ENCODE results near the gene DIAPH2. TPM values are rescaled to one million over a fixed set of nuclear protein-coding genes. Genes with fewer than 3 reads are reported as not detected.

DIAPH2 gene
- total and polyA plus RNA-seq, 2 donors (not counting 1 experiment from before 2014, with no cell fraction given) = 4.2 to 32.4 TPM

DNA sequence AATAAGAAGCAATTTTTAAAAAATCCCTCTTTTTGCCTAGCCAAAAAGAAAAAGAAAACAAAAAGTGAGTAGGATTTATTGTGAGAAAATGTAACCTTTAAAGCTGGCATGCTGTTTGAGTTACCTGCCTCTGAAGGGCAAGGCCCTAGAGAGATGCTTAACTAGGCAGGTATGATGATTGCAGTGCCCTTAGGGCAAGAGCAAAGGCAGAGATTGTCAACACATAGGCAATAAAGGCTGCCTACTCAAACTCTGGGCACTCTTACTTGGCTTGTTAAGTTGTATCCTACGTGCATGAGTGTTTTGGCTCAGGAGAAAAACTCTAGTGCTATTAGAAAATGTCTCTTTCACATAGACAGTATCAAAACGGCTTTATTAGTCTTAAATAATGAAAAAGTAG is 505.0 kb downstream of the DIAPH2 start:
- Histone ChIP-seq H4K20me1 (ENCODE audit: control insufficient read depth, insufficient read depth, low read length, poor library complexity, severe bottlenecking) (no peaks in the 10 kb centered on the region), H3K4me3 (ENCODE audit: control extremely low read depth in 1 of 5, extremely low read depth in 1 of 5, insufficient read depth in 1 of 5, low read depth in 2 of 5, low read length in 4 of 5) (no peak overlapping the region), H3K4me2 (replicated peaks; ENCODE audit: low read depth, low read length, poor library complexity, severe bottlenecking) (no peak overlapping the region), H3K9ac (ENCODE audit: low read length) (no peak overlapping the region), H3K27me3 (replicated peaks in 1 of 4; ENCODE audit: control extremely low read depth in 1 of 4, control insufficient read depth in 3 of 4, insufficient read depth in 4 of 4, low read length in 3 of 4) (no peaks in the 10 kb centered on the region), H3K4me1 (ENCODE audit: control insufficient read depth in 2 of 2, insufficient read depth in 2 of 2, low read length in 2 of 2) (no peaks in the 10 kb centered on the region), H3K36me3 (replicated peaks in 1 of 2; ENCODE audit: control extremely low read depth in 1 of 2, control insufficient read depth in 1 of 2, extremely low read depth in 1 of 2, insufficient read depth in 2 of 2, low read length in 1 of 2) (no peaks in the 10 kb centered on the region), H3K9me3 (ENCODE audit: control extremely low read depth in 1 of 3, control insufficient read depth in 2 of 3, insufficient read depth in 1 of 3, low read length in 2 of 3) (no peaks in the 10 kb centered on the region), H2AFZ (ENCODE audit: insufficient read depth, low read depth, low read length, poor library complexity, severe bottlenecking) (no peak overlapping the region), H3K27ac (ENCODE audit: low read length in 2 of 2) (no peak overlapping the region), H3K79me2 (ENCODE audit: control insufficient read depth, insufficient read depth, low read length) (no peaks in the 10 kb centered on the region)
- ATAC-seq (ENCODE audit: low read depth) (no peak), DNase-seq (no peak)
- Mint-ChIP-seq H3K9me3 (ENCODE audit: insufficient read depth) (no peaks in the 10 kb centered on the region), H3K27me3 (no peaks in the 10 kb centered on the region), H3K4me1 (no peaks in the 10 kb centered on the region), H3K27ac (no peak overlapping the region), H3K4me3 (no peak overlapping the region)
- no CpG with 5 or more reads among the region's 2 CpGs for WGBS (ENCODE audit: insufficient coverage)
- CTCF ChIA-PET = no interaction called here
- POLR2A ChIA-PET = no interaction called here
- TF ChIP-seq EZH2 (IDR thresholded peaks at IDR 0.05; ENCODE audit: borderline replicate concordance, insufficient read depth, low read depth, low read length, poor library complexity, severe bottlenecking) = no peak
- TF ChIP-seq, protein P1, sequence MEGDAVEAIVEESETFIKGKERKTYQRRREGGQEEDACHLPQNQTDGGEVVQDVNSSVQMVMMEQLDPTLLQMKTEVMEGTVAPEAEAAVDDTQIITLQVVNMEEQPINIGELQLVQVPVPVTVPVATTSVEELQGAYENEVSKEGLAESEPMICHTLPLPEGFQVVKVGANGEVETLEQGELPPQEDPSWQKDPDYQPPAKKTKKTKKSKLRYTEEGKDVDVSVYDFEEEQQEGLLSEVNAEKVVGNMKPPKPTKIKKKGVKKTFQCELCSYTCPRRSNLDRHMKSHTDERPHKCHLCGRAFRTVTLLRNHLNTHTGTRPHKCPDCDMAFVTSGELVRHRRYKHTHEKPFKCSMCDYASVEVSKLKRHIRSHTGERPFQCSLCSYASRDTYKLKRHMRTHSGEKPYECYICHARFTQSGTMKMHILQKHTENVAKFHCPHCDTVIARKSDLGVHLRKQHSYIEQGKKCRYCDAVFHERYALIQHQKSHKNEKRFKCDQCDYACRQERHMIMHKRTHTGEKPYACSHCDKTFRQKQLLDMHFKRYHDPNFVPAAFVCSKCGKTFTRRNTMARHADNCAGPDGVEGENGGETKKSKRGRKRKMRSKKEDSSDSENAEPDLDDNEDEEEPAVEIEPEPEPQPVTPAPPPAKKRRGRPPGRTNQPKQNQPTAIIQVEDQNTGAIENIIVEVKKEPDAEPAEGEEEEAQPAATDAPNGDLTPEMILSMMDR (IDR thresholded peaks at IDR 0.05) = no peak
- intact Hi-C loops (cut with micrococcal nuclease) = no loop called here

DNA sequence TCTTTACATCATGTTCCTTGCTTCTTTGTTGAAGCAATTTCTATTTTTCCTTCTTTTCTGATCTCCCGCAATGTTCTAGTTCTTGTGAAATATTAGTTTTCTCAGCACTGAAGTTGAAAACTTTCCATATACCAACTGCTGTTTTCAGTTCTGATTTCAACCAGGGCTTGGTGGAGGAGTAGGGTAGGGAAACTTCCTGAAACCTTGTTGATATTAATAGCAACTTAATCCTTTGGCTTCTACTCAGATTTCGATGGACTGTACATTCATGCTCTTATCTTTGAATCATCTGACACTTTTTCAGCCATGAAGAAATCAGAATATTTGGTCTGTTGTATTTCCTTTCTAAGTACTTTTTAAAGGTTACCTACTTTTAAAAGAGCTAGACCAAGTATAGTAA is 514.9 kb downstream of the DIAPH2 start:
- no peak for DNase-seq
- Mint-ChIP-seq H3K9me3 (ENCODE audit: insufficient read depth) (no peaks in the 10 kb centered on the region), H3K27ac (no peak overlapping the region), H3K27me3 (no peaks in the 10 kb centered on the region), H3K4me3 (no peak overlapping the region), H3K4me1 (no peaks in the 10 kb centered on the region)
- Histone ChIP-seq H3K9ac (ENCODE audit: low read length) (no peak overlapping the region), H2AFZ (ENCODE audit: insufficient read depth, low read depth, low read length, poor library complexity, severe bottlenecking) (no peak overlapping the region), H3K79me2 (ENCODE audit: control insufficient read depth, insufficient read depth, low read length) (no peaks in the 10 kb centered on the region), H4K20me1 (ENCODE audit: control insufficient read depth, insufficient read depth, low read length, poor library complexity, severe bottlenecking) (no peaks in the 10 kb centered on the region), H3K36me3 (replicated peaks in 1 of 2; ENCODE audit: control extremely low read depth in 1 of 2, control insufficient read depth in 1 of 2, extremely low read depth in 1 of 2, insufficient read depth in 2 of 2, low read length in 1 of 2) (no peaks in the 10 kb centered on the region), H3K27me3 (replicated peaks in 1 of 4; ENCODE audit: control extremely low read depth in 1 of 4, control insufficient read depth in 3 of 4, insufficient read depth in 4 of 4, low read length in 3 of 4) (no peaks in the 10 kb centered on the region), H3K4me3 (ENCODE audit: control extremely low read depth in 1 of 5, extremely low read depth in 1 of 5, insufficient read depth in 1 of 5, low read depth in 2 of 5, low read length in 4 of 5) (no peak overlapping the region), H3K4me1 (ENCODE audit: control insufficient read depth in 2 of 2, insufficient read depth in 2 of 2, low read length in 2 of 2) (no peaks in the 10 kb centered on the region), H3K27ac (ENCODE audit: low read length in 2 of 2) (no peak overlapping the region), H3K4me2 (replicated peaks; ENCODE audit: low read depth, low read length, poor library complexity, severe bottlenecking) (no peak overlapping the region), H3K9me3 (ENCODE audit: control extremely low read depth in 1 of 3, control insufficient read depth in 2 of 3, insufficient read depth in 1 of 3, low read length in 2 of 3) (no peaks in the 10 kb centered on the region)
- intact Hi-C loops (cut with micrococcal nuclease) = no loop called here
- CTCF ChIA-PET = no interaction called here
- ATAC-seq (ENCODE audit: low read depth) = no peak
- TF ChIP-seq EZH2 (IDR thresholded peaks at IDR 0.05; ENCODE audit: borderline replicate concordance, insufficient read depth, low read depth, low read length, poor library complexity, severe bottlenecking) = no peak
- TF ChIP-seq, protein P1 (IDR thresholded peaks at IDR 0.05) = no peak
- POLR2A ChIA-PET = no interaction called here
- no CpG with 5 or more reads among the region's 2 CpGs for WGBS (ENCODE audit: insufficient coverage)

Data from B cell (primary cell).